GM19328 (cell line): ENCODE results near the gene HOXB1.
"Not testable (repeated sequence)": the region's sequence is repeated elsewhere in the genome, so short reads cannot be mapped to it uniquely, and the experiment has no call there.

Experiments
- ATAC-seq: cut with Tn5 transposase; IDR thresholded peaks from one replicate; pipeline ENCODE4 v1.9.1; 2021; ENCODE audit warnings: mild to moderate bottlenecking, moderate library complexity; ENCODE audit not compliant: unreplicated experiment

HOXB1 gene

GRCh38 chr17:48499735-48500434 lies 30.9 kb downstream of the HOXB1 start:
- no peak for ATAC-seq

GRCh38 chr17:48499248-48499647 lies 31.6 kb downstream of the HOXB1 start:
- ATAC-seq: no peak

- no peak for ATAC-seq
These were observed 32.5 kb downstream of the HOXB1 start for GRCh38 chr17:48498164-48498850.

- ATAC-seq: no peak
These were observed 33.7 kb downstream of the HOXB1 start for GRCh38 chr17:48497103-48497502.

GRCh38 chr17:48494335-48494734 lies 36.5 kb downstream of the HOXB1 start:
- ATAC-seq: no peak

- ATAC-seq: no peak
These were observed 38.2 kb downstream of the HOXB1 start for GRCh38 chr17:48492401-48493298.

GRCh38 chr17:48491527-48492273 lies 39.1 kb downstream of the HOXB1 start:
- no peak for ATAC-seq

- no peak for ATAC-seq
These were observed 40.3 kb downstream of the HOXB1 start for GRCh38 chr17:48490451-48490892.

GRCh38 chr17:48489781-48490180 lies 41.0 kb downstream of the HOXB1 start:
- ATAC-seq: no peak

GRCh38 chr17:48488548-48489106 lies 42.2 kb downstream of the HOXB1 start:
- no peak for ATAC-seq

GRCh38 chr17:48487221-48487620 lies 43.6 kb downstream of the HOXB1 start:
- no peak for ATAC-seq

- no peak for ATAC-seq
These were observed 44.3 kb downstream of the HOXB1 start for GRCh38 chr17:48486557-48486956.

- ATAC-seq: no peak
These were observed 46.0 kb downstream of the HOXB1 start for GRCh38 chr17:48484850-48485249.

- no peak for ATAC-seq
These were observed 46.6 kb downstream of the HOXB1 start for GRCh38 chr17:48484256-48484655.

GRCh38 chr17:48483471-48484131 lies 47.2 kb downstream of the HOXB1 start:
- ATAC-seq: no peak

GRCh38 chr17:48483004-48483403 lies 47.8 kb downstream of the HOXB1 start:
- no peak for ATAC-seq

GRCh38 chr17:48482301-48482700 lies 48.5 kb downstream of the HOXB1 start:
- not testable (repeated sequence) for ATAC-seq

GRCh38 chr17:48479014-48479402 lies 51.8 kb downstream of the HOXB1 start:
- no peak for ATAC-seq
